Endodermal cell (in vitro differentiated cells): ENCODE measurements around the gene NUDT16L1. TPM values are rescaled to one million over a fixed set of nuclear protein-coding genes. Genes with fewer than 3 reads are reported as not detected.

ENCODE experiments used
- DNase-seq: peaks from one replicate; pipeline ENCODE4 v3.0.0-alpha.2; 2017
- H3K27ac ChIP-seq: 2 replicates; pipeline ENCODE4 v1.5.1; 2013; ENCODE audit warnings: mild to moderate bottlenecking, low read depth, low read length, moderate library complexity
- H3K27me3 ChIP-seq: 2 replicates; pipeline ENCODE4 v1.6.1; 2013; ENCODE audit warnings: mild to moderate bottlenecking, low read length, moderate library complexity; ENCODE audit not compliant: insufficient read depth, control insufficient read depth, poor library complexity, severe bottlenecking
- H3K36me3 ChIP-seq: 2 replicates; pipeline ENCODE4 v1.7.0; 2013; ENCODE audit warnings: mild to moderate bottlenecking, low read length, moderate library complexity; ENCODE audit not compliant: control insufficient read depth, insufficient read depth
- H3K4me1 ChIP-seq: one replicate; pipeline ENCODE4 v1.7.0; 2013; ENCODE audit warnings: low read length; ENCODE audit not compliant: control insufficient read depth, insufficient read depth
- H3K4me3 ChIP-seq: 2 replicates; pipeline ENCODE4 v1.5.1; 2013; ENCODE audit warnings: mild to moderate bottlenecking, low read length, moderate library complexity
- H3K9ac ChIP-seq: 2 replicates; pipeline ENCODE4 v1.6.1; 2013; ENCODE audit warnings: mild to moderate bottlenecking, low read length, moderate library complexity; ENCODE audit not compliant: poor library complexity, severe bottlenecking; ENCODE audit errors: extremely low read depth
- H3K9me3 ChIP-seq: 2 replicates; pipeline ENCODE4 v1.6.1; 2013; ENCODE audit warnings: mild to moderate bottlenecking, low read length, moderate library complexity; ENCODE audit not compliant: control insufficient read depth
- H3K27ac Mint-ChIP-seq: 2 replicates; pipeline ENCODE4 v1.8.0; 2020; ENCODE audit warnings: mixed read lengths
- H3K27me3 Mint-ChIP-seq: 2 replicates; pipeline ENCODE4 v1.8.0; 2021; ENCODE audit warnings: mild to moderate bottlenecking, mixed read lengths; ENCODE audit not compliant: insufficient read depth
- H3K36me3 Mint-ChIP-seq: 2 replicates; pipeline ENCODE4 v1.8.0; 2020; ENCODE audit warnings: low read depth, mixed read lengths
- H3K4me1 Mint-ChIP-seq: 2 replicates; pipeline ENCODE4 v1.8.0; 2020; ENCODE audit warnings: mixed read lengths
- H3K4me3 Mint-ChIP-seq: 2 replicates; pipeline ENCODE4 v1.8.0; 2020; ENCODE audit warnings: mild to moderate bottlenecking, moderate library complexity, mixed read lengths
- H3K9me3 Mint-ChIP-seq: 2 replicates; pipeline ENCODE4 v1.8.0; 2020; ENCODE audit warnings: mild to moderate bottlenecking, mixed read lengths
- WGBS, 2 experiments: methylation state at CpG; one replicate each; pipeline versions ENCODE4 v1.1.5 to v1.1.7; 2013; ENCODE audit warnings: missing lambda C conversion rate in 2 of 2, mixed read lengths in 1 of 2; ENCODE audit not compliant: insufficient coverage in 1 of 2, insufficient read length in 1 of 2; 5-methylcytosine and 5-hydroxymethylcytosine counted together
- total RNA-seq, 2 donors: library from RNA; stranded (reverse); fragmentation: NEBNext Ultra II Directional in 1 of 2; extraction: Animal tissue kit (Norgen Biotek cat#: 25700) in 1 of 2; gene quantifications; 2 replicates in 1 of 2; 3 replicates in 1 of 2; pipeline ENCODE4 v1.2.1, GENCODE V29; 2021
- TF ChIP-seq, protein P1 (sequence below): fragments of 200-600 bp; sonication (generic); conservative IDR thresholded peaks from 2 replicates; pipeline ENCODE4 v1.5.0; 2021; ENCODE audit warnings: antibody characterized with exemption, mild to moderate bottlenecking

The NUDT16L1 gene
- total RNA-seq, 2 donors from 2014 or later: 38.6 to 40.7 TPM

DNA sequence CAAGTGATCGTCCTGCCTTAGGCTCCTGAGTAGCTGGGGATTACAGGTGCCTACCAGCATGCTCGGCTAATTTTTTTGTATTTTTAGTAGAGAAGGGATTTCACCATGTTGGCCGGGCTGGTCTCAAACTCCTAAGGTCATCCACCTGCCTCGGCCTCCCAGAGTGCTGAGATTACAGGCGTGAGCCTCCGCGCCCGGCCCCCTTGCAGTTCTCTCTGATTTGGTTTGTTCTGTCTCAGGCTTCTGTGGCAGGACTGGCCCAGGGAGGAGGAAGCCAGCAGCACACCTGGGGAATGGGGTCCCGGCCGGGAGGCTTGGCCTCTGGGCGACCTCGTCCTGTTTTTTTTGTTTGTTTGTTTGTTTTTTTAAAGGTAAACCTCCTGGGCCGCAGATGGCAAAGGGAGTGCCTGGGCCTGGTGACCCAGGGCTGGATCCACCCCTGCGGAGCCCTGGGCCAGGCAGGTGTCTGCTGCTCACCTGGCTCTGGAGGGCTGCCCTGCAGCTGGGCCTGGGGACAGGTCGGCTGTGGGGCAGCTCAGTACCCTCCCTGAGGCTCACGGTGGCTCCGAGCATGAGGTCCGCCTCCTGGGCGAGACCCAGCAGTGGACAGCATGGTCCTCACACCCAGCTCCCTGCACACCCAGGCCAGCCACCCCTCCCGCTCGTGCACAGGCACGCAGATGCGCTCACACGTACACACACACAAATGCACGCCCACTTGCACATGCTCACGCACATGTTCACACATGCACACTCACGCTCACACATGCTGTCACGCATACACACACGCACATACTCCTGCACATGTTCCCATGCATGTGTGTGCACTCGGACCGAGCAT is 3.3 kb upstream of the NUDT16L1 start:
- Mint-ChIP-seq H3K4me1 (peaks cover under 1% of the 10 kb centered on the region), H3K9me3 (no peaks in the 10 kb centered on the region), H3K36me3 (peaks cover 2% of the 10 kb centered on the region), H3K27me3 (no peaks in the 10 kb centered on the region), H3K4me3 (no peak overlapping the region), H3K27ac (no peak overlapping the region)
- no peaks in the 10 kb centered on the region for H3K4me1 ChIP-seq
- DNase-seq: peak; percentile 44
- TF ChIP-seq, protein P1, sequence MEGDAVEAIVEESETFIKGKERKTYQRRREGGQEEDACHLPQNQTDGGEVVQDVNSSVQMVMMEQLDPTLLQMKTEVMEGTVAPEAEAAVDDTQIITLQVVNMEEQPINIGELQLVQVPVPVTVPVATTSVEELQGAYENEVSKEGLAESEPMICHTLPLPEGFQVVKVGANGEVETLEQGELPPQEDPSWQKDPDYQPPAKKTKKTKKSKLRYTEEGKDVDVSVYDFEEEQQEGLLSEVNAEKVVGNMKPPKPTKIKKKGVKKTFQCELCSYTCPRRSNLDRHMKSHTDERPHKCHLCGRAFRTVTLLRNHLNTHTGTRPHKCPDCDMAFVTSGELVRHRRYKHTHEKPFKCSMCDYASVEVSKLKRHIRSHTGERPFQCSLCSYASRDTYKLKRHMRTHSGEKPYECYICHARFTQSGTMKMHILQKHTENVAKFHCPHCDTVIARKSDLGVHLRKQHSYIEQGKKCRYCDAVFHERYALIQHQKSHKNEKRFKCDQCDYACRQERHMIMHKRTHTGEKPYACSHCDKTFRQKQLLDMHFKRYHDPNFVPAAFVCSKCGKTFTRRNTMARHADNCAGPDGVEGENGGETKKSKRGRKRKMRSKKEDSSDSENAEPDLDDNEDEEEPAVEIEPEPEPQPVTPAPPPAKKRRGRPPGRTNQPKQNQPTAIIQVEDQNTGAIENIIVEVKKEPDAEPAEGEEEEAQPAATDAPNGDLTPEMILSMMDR: no peak
- H3K9ac ChIP-seq: no peak overlapping the region
- H3K27ac ChIP-seq: no peak overlapping the region
- peaks cover 16% of the 10 kb centered on the region for H3K36me3 ChIP-seq
- 94% methylated on average over 23 to 30 of the region's 31 CpGs for WGBS, 2 experiments
- H3K9me3 ChIP-seq: no peaks in the 10 kb centered on the region
- no peak overlapping the region for H3K4me3 ChIP-seq
- no peaks in the 10 kb centered on the region for H3K27me3 ChIP-seq

DNA sequence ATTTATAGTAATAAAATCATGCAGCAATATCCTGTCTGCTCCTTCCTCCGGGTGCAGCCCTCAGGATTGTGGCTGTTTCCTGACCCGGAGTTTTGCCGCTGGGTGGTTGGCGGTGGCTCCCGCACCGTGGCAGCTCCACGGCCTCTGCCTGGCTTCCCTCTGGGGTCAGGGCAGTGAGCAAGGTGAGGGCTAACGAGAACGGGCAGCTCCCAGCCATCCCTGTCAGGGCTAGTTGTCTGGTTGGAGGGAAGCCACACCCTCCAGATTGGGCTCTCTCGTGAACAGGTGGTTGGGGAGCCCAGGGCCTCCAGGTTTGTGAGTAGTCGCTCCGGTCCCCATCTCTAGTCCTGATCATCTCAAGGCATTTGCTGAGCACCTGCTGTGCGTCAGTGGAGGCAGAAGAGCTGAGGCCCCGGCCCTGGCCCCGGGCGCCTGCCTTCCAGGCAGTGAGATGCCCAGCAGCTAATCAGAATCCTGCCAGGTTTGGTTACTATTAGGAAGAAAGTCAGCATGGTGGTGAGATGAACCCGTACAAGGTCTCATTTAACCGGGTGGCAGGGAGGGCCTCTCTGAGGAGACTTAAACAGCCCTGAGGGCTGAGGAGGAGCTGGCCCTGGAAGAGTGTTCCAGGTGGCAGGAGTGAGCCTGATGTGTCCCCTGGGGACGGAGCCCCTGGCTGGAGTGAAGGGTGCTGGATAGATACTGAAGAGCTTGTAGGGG is 2.3 kb upstream of the NUDT16L1 start:
- Histone ChIP-seq H3K9me3 (no peaks in the 10 kb centered on the region), H3K4me3 (no peak overlapping the region), H3K9ac (no peak overlapping the region), H3K4me1 (no peaks in the 10 kb centered on the region), H3K27me3 (no peaks in the 10 kb centered on the region), H3K36me3 (peaks cover 20% of the 10 kb centered on the region), H3K27ac (no peak overlapping the region)
- DNase-seq: peak; percentile 48
- WGBS, 2 experiments: 92 to 93% methylated on average over 17 to 19 of the region's 19 CpGs
- Mint-ChIP-seq H3K36me3 (peaks cover 3% of the 10 kb centered on the region), H3K4me1 (peaks cover 4% of the 10 kb centered on the region), H3K4me3 (no peak overlapping the region), H3K9me3 (no peaks in the 10 kb centered on the region), H3K27ac (no peak overlapping the region), H3K27me3 (no peaks in the 10 kb centered on the region)
- TF ChIP-seq, protein P1: no peak

DNA sequence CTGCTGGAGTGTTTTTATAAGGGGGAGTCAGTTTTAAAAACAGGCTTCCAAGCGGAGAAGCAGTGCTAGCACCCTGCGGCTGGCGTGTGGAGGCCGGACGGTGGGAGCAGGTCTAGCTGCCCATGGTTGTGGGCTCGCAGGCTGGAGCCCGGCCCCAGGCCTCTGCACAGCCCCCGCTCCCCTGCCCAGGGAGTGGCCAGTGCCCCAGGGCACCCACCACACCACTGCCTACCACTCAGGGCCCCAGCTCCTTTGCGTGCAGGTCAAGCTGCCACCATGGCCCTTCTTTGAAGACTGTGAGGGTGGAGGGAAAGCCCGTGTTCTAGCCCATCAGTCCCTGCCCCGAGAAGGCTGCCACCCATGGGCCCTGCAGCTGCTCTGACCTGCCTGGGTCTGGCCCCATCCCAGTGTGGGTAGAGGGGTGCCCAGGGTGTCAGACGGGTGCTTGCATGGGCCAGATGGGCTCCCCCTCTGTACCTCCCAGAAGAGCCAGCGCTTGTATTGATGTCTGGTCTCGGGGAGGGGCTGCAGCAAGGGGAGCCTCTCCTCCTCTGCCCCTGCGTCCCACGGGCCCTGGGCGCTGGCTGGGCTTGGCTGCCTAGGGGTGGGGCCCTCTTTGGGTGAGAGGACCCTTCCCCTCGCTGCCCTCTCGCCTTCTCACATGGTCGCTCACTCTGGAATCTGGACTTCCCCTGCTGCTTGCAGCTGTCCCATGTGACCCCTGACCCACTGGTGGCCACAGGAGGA is 1.5 kb upstream of the NUDT16L1 start:
- H3K4me3 ChIP-seq: no peak overlapping the region
- H3K27me3 Mint-ChIP-seq: no peaks in the 10 kb centered on the region
- H3K4me1 Mint-ChIP-seq: peaks cover 4% of the 10 kb centered on the region
- no peaks in the 10 kb centered on the region for H3K27me3 ChIP-seq
- H3K4me3 Mint-ChIP-seq: no peak overlapping the region
- TF ChIP-seq, protein P1: no peak
- peaks cover 3% of the 10 kb centered on the region for H3K36me3 Mint-ChIP-seq
- 89 to 92% methylated on average over 13 to 20 of the region's 20 CpGs for whole genome bisulfite sequencing, 2 experiments
- no peaks in the 10 kb centered on the region for H3K4me1 ChIP-seq
- no peak overlapping the region for H3K27ac Mint-ChIP-seq
- H3K36me3 ChIP-seq: peaks cover 28% of the 10 kb centered on the region
- H3K9me3 Mint-ChIP-seq: no peaks in the 10 kb centered on the region
- no peaks in the 10 kb centered on the region for H3K9me3 ChIP-seq
- no peak overlapping the region for H3K27ac ChIP-seq
- no peak overlapping the region for H3K9ac ChIP-seq
- DNase-seq: peak; percentile 53
